ENCODE results near the gene INVS. TPM values are rescaled to one million over a fixed set of nuclear protein-coding genes. Genes with fewer than 3 reads are reported as not detected.
"Not testable (repeated sequence)": the region's sequence is repeated elsewhere in the genome, so short reads cannot be mapped to it uniquely, and the experiment has no call there.

Gene INVS
- total RNA-seq, 1 donor from 2014 or later = 25.6 TPM

DNA sequence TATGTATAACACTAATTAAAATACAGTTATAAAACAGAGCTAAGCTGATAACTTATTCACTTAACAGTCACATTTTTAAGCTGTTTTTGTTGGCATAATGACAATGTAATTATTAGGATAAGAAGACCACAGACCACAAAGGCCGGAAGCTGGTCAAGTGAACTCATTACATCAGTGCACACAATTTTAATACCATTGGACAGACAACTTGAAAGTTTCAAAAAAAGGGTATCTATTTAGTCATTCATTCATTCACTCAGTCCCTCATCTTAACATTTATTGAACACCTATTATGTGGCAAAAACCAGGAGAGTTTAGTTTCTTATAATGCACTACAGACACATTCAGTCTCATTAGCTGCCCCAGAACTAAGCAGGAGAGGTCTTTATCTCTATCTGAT is 11.8 kb upstream of the INVS start:
- no peak for DNase-seq (ENCODE audit: low read depth, low spot score)
- no peak overlapping the region for H3K4me3 Mint-ChIP-seq
- H3K36me3 Mint-ChIP-seq (ENCODE audit: low read depth) = no peaks in the 10 kb centered on the region
- no peaks in the 10 kb centered on the region for H3K27me3 Mint-ChIP-seq (ENCODE audit: low read depth)
- H3K9me3 Mint-ChIP-seq = no peaks in the 10 kb centered on the region
- TF ChIP-seq CTCF (conservative IDR thresholded peaks at IDR 0.05) = no peak
- no peaks in the 10 kb centered on the region for H3K4me1 Mint-ChIP-seq
- no peak overlapping the region for H3K27ac Mint-ChIP-seq (ENCODE audit: unreplicated experiment)

GRCh38 chr9:100088202-100088601 is 10.8 kb upstream of the INVS start:
- Mint-ChIP-seq H3K4me1 (no peaks in the 10 kb centered on the region), H3K27ac (ENCODE audit: unreplicated experiment) (no peak overlapping the region), H3K36me3 (ENCODE audit: low read depth) (no peaks in the 10 kb centered on the region), H3K4me3 (no peak overlapping the region), H3K27me3 (ENCODE audit: low read depth) (no peaks in the 10 kb centered on the region), H3K9me3 (no peaks in the 10 kb centered on the region)
- DNase-seq (ENCODE audit: low read depth, low spot score) = no peak
- TF ChIP-seq CTCF (conservative IDR thresholded peaks at IDR 0.05) = no peak

- Mint-ChIP-seq H3K27ac (ENCODE audit: unreplicated experiment) (no peak overlapping the region), H3K4me1 (peaks cover 3% of the 10 kb centered on the region), H3K36me3 (ENCODE audit: low read depth) (no peaks in the 10 kb centered on the region), H3K9me3 (no peaks in the 10 kb centered on the region), H3K4me3 (no peak overlapping the region), H3K27me3 (ENCODE audit: low read depth) (no peaks in the 10 kb centered on the region)
- DNase-seq (ENCODE audit: low read depth, low spot score) = no peak
- no peak for TF ChIP-seq CTCF (conservative IDR thresholded peaks at IDR 0.05)
Measured at GRCh38 chr9:100090880-100091279, 8.2 kb upstream of the INVS start.

- TF ChIP-seq CTCF (conservative IDR thresholded peaks at IDR 0.05) = no peak
- no peak overlapping the region for H3K4me3 Mint-ChIP-seq
- no peak overlapping the region for H3K27ac Mint-ChIP-seq (ENCODE audit: unreplicated experiment)
- no peaks in the 10 kb centered on the region for H3K27me3 Mint-ChIP-seq (ENCODE audit: low read depth)
- no peaks in the 10 kb centered on the region for H3K36me3 Mint-ChIP-seq (ENCODE audit: low read depth)
- DNase-seq (ENCODE audit: low read depth, low spot score) = no peak
- H3K9me3 Mint-ChIP-seq = no peaks in the 10 kb centered on the region
- H3K4me1 Mint-ChIP-seq = peaks cover 8% of the 10 kb centered on the region
Measured at GRCh38 chr9:100091650-100092049, 7.4 kb upstream of the INVS start.

GRCh38 chr9:100092066-100092465 is 7.0 kb upstream of the INVS start:
- Mint-ChIP-seq H3K27ac (ENCODE audit: unreplicated experiment) (no peak overlapping the region), H3K36me3 (ENCODE audit: low read depth) (no peaks in the 10 kb centered on the region), H3K9me3 (no peaks in the 10 kb centered on the region), H3K4me1 (peaks cover 10% of the 10 kb centered on the region), H3K27me3 (ENCODE audit: low read depth) (no peaks in the 10 kb centered on the region), H3K4me3 (no peak overlapping the region)
- no peak for TF ChIP-seq CTCF (conservative IDR thresholded peaks at IDR 0.05)
- DNase-seq (ENCODE audit: low read depth, low spot score) = no peak

DNA sequence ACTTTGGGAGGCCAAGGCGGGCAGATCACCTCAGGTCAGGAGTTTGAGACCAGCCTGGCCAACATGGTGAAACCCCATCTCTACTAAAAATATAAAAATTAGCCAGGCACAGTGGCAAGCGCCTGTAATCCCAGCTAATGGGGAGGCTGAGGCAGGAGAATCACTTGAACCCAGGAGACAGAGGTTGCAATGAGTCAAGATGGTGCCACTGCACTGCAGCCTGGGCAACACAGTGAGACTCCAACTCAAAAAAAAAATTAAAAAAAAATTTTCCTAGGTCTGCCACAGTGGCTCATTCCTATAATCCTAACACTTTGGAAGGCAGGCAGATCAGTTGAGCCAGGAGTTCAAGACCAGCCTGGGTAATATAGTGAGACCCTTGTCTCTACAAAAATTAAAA is 4.6 kb upstream of the INVS start:
- peaks cover 21% of the 10 kb centered on the region for H3K4me1 Mint-ChIP-seq
- H3K4me3 Mint-ChIP-seq = peak overlapping the region; percentile 62
- H3K27me3 Mint-ChIP-seq (ENCODE audit: low read depth); H3K27ac Mint-ChIP-seq (ENCODE audit: unreplicated experiment); H3K9me3 Mint-ChIP-seq; DNase-seq (ENCODE audit: low read depth, low spot score); H3K36me3 Mint-ChIP-seq (ENCODE audit: low read depth): not testable (repeated sequence)

Data from neural crest cell (in vitro differentiated cells).